Transverse colon (tissue), 4 donors: Measurements from ENCODE around the gene STX7. TPM values are rescaled to one million over a fixed set of nuclear protein-coding genes. Genes with fewer than 3 reads are reported as not detected.

Experiments
- DNase-seq: peaks from one replicate; pipeline ENCODE4 v3.0.0-alpha.2; 2019
- H3K27ac ChIP-seq, 4 donors: fragments of 200-600 bp; sonication (generic); 2 replicates each; pipeline ENCODE4 v1.5.1; 2016 to 2018; ENCODE audit warnings: inconsistent platforms in 4 of 4
- H3K27me3 ChIP-seq: fragments of 200-600 bp; sonication (generic); 2 replicates; pipeline ENCODE4 v1.5.1; 2017; ENCODE audit warnings: inconsistent platforms
- H3K36me3 ChIP-seq, 4 donors: fragments of 200-600 bp; sonication (generic); 2 replicates each; pipeline ENCODE4 v1.5.1; 2017 to 2019; ENCODE audit warnings: inconsistent platforms in 4 of 4
- H3K4me1 ChIP-seq, 4 donors: fragments of 200-600 bp; sonication (generic); 2 replicates each; pipeline ENCODE4 v1.5.1; 2017 to 2020; ENCODE audit warnings: inconsistent platforms in 4 of 4
- H3K4me3 ChIP-seq, 4 donors: fragments of 200-600 bp; sonication (generic); 1 replicate in 1 of 4; 2 replicates in 3 of 4; pipeline versions ENCODE4 v1.5.1 to v1.6.1; 2017 to 2019; ENCODE audit warnings: inconsistent platforms in 4 of 4
- H3K9me3 ChIP-seq, 2 donors: fragments of 200-600 bp; sonication (generic); 2 replicates each; pipeline ENCODE4 v1.5.1; 2017 to 2019; ENCODE audit warnings: inconsistent platforms in 2 of 2
- CTCF ChIP-seq, 5 experiments: fragments of 200-600 bp in 3 of 5; fragments of 450-650 bp in 2 of 5; sonication (generic) in 3 of 5; IDR thresholded peaks; 1 replicate in 2 of 5; 2 replicates in 3 of 5; pipeline ENCODE4 v1.5.1; 2016 to 2017; ENCODE audit warnings: antibody characterized with exemption in 5 of 5, inconsistent platforms in 3 of 5, mild to moderate bottlenecking in 2 of 5, moderate library complexity in 1 of 5
- EP300 ChIP-seq: sonication (generic); formaldehyde crosslinking; IDR thresholded peaks from one replicate; pipeline ENCODE4 v1.6.1; 2017; ENCODE audit warnings: antibody characterized with exemption, low read depth
- POLR2A ChIP-seq: fragments of 450-650 bp; IDR thresholded peaks from one replicate; pipeline ENCODE4 v1.6.1; 2016; ENCODE audit warnings: antibody characterized with exemption, mild to moderate bottlenecking, moderate library complexity
- POLR2AphosphoS5 ChIP-seq, 3 donors: sonication (generic); formaldehyde crosslinking; IDR thresholded peaks; one replicate each; pipeline ENCODE4 v1.6.1; 2016; ENCODE audit warnings: antibody characterized with exemption in 3 of 3
- WGBS, 2 donors: methylation state at CpG; one replicate each; pipeline ENCODE4 v1.1.5; 2018; ENCODE audit warnings: low coverage in 1 of 2; 5-methylcytosine and 5-hydroxymethylcytosine counted together
- in situ Hi-C, 4 donors: fragments of 200-750 bp; cut with MboI; loops; one replicate each; pipeline versions ENCODE4 v1.15.0 to v1.15.1; 2017; ENCODE audit warnings: low sequenced_read_pairs in 3 of 4, low pct_ligation_motif_present in 1 of 4, low pct_unique_long_range_greater_than_20kb in 1 of 4
- intact Hi-C: fragments of 100-400 bp; cut with DNase I; formaldehyde crosslinking; loops from one replicate; pipeline ENCODE4 v1.15.1; 2023; ENCODE audit warnings: low total_unique reads
- total RNA-seq, 4 donors: library from RNA; depleted of rRNA; stranded (reverse); fragments of >200 nt; gene quantifications; one replicate each; pipeline ENCODE4 v1.1.0, GENCODE V29; 2016

STX7 gene
- total RNA-seq, 4 donors from 2014 or later = 9.0 to 50.9 (median 40.8) TPM

GRCh38 chr6:132506461-132506860, 6.5 kb downstream of the STX7 start:
- Histone ChIP-seq H3K27me3 (no peaks in the 10 kb centered on the region), H3K4me1 (peaks cover 13 to 47% (median 25%) of the 10 kb centered on the region in 4 donors), H3K9me3 (no peaks in the 10 kb centered on the region), H3K27ac (no peak overlapping the region), H3K36me3 (peaks cover 0 to 17% (median 3%) of the 10 kb centered on the region in 4 donors), H3K4me3 (no peak overlapping the region)
- intact Hi-C loops (no loop called here), in situ Hi-C loops (no loop called here)
- 53 to 63% methylated on average over 2 of the region's 2 CpGs for WGBS, 2 donors
- no peak for DNase-seq
- TF ChIP-seq CTCF (IDR thresholded peaks at IDR 0.05) (no peak), EP300 (no peak), POLR2AphosphoS5 (IDR thresholded peaks at IDR 0.05) (no peak), POLR2A (no peak)

- H3K36me3 ChIP-seq = peaks cover 0 to 17% (median 3%) of the 10 kb centered on the region in 4 donors
- intact Hi-C loops (no loop called here), in situ Hi-C loops (no loop called here)
- TF ChIP-seq POLR2AphosphoS5 (IDR thresholded peaks at IDR 0.05) (no peak), EP300 (no peak), CTCF (IDR thresholded peaks at IDR 0.05) (no peak), POLR2A (no peak)
- peaks cover 4 to 38% (median 14%) of the 10 kb centered on the region in 4 donors for H3K4me1 ChIP-seq
- DNase-seq = no peak
- H3K9me3 ChIP-seq = no peaks in the 10 kb centered on the region
- no peak overlapping the region for H3K4me3 ChIP-seq
- no peak overlapping the region for H3K27ac ChIP-seq
- H3K27me3 ChIP-seq = no peaks in the 10 kb centered on the region
- 78% methylated on average over 1 of the region's 1 CpG; no CpG with 5 or more reads in 1 of the 2 donors for WGBS, 2 donors
Measured at GRCh38 chr6:132505158-132505557, 7.8 kb downstream of the STX7 start.

GRCh38 chr6:132504757-132505156, 8.2 kb downstream of the STX7 start:
- TF ChIP-seq POLR2A (no peak), POLR2AphosphoS5 (IDR thresholded peaks at IDR 0.05) (no peak), CTCF (IDR thresholded peaks at IDR 0.05) (no peak), EP300 (no peak)
- WGBS, 2 donors = 71 to 81% methylated on average over 5 of the region's 5 CpGs
- H3K27me3 ChIP-seq = no peaks in the 10 kb centered on the region
- DNase-seq = no peak
- no peak overlapping the region for H3K4me3 ChIP-seq
- in situ Hi-C loops (no loop called here), intact Hi-C loops (no loop called here)
- no peak overlapping the region for H3K27ac ChIP-seq
- H3K4me1 ChIP-seq = peaks cover 4 to 38% (median 14%) of the 10 kb centered on the region in 4 donors
- H3K9me3 ChIP-seq = no peaks in the 10 kb centered on the region
- H3K36me3 ChIP-seq = peaks cover 0 to 17% (median 3%) of the 10 kb centered on the region in 4 donors

GRCh38 chr6:132499757-132500156, 13.2 kb downstream of the STX7 start:
- H3K4me3 ChIP-seq = no peak overlapping the region
- no peak overlapping the region for H3K27ac ChIP-seq
- TF ChIP-seq POLR2A (no peak), CTCF (IDR thresholded peaks at IDR 0.05) (no peak), EP300 (no peak), POLR2AphosphoS5 (IDR thresholded peaks at IDR 0.05) (no peak)
- intact Hi-C loops = no loop called here
- 52% methylated on average over 3 to 4 of the region's 4 CpGs for WGBS, 2 donors
- no peak for DNase-seq
- H3K4me1 ChIP-seq = peaks cover 0 to 33% (median 5%) of the 10 kb centered on the region in 4 donors
- no peaks in the 10 kb centered on the region for H3K9me3 ChIP-seq
- peaks cover 0 to 22% (median 3%) of the 10 kb centered on the region in 4 donors for H3K36me3 ChIP-seq
- H3K27me3 ChIP-seq = no peaks in the 10 kb centered on the region
- in situ Hi-C loops = loop anchor here in 1 of 4 donors (25.0 kb wide), 1 partner anchor 587 kb away; no protein-coding TSS in a partner anchor
